ENCODE data around the gene USF3.

GRCh38 chr3:113631573-113631972, 64.9 kb downstream of the USF3 start:
- TF ChIP-seq CTCF (IDR thresholded peaks at IDR 0.05; ENCODE audit: insufficient read depth, low read length, poor library complexity, severe bottlenecking), result no peak
- TF ChIP-seq EZH2phosphoT487 (conservative IDR thresholded peaks at IDR 0.05; ENCODE audit: low read length), result no peak

Data from SU-DHL-6 (cell line).